Measurements from ENCODE around the gene RND3.

Gene RND3

DNA sequence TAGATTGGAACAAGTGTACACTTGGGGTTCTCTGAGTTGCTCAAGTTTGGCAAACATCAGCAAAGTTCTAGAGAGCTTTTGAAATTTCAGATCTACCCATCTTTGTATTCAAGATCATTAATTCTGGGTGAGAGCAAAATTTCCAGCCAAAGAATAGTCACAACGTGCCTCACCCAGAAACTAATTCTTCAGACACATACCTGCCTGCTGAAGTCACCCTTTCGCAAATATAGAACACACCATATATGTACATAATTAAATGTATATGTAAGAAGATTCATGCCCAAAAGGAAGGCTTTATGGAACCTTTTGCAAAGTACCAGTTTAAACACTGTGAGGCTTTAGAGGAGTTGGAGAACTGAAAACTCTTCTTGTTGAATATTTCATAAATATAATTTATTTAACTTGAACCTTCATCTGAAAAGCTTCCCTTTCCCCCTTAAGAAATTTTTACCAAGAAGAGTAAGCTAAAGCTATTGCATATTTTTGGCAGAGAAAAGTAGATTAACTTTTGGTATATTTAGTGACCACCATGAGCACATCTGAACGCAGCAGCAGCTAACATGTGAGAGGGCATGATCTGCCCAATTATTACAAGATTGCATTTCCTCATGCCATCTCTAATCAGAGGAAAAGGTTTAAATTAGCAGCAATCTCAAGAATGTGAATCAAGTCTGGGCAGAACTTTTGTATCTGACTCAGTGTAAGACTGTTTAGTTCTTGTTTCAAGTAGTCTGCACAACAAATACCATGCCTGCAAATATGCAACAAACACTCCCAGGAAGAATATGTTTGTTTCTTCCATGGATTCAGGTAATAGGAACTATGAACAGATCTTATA is 8.2 kb downstream of the RND3 start:
- Histone ChIP-seq H3K27me3 (no peaks in the 10 kb centered on the region), H3K4me3 (ENCODE audit: low read depth, low read length) (no peak overlapping the region), H3K9me3 (no peaks in the 10 kb centered on the region), H3K4me1 (no peaks in the 10 kb centered on the region), H3K36me3 (peaks cover 5% of the 10 kb centered on the region)
- TF ChIP-seq, protein P1, sequence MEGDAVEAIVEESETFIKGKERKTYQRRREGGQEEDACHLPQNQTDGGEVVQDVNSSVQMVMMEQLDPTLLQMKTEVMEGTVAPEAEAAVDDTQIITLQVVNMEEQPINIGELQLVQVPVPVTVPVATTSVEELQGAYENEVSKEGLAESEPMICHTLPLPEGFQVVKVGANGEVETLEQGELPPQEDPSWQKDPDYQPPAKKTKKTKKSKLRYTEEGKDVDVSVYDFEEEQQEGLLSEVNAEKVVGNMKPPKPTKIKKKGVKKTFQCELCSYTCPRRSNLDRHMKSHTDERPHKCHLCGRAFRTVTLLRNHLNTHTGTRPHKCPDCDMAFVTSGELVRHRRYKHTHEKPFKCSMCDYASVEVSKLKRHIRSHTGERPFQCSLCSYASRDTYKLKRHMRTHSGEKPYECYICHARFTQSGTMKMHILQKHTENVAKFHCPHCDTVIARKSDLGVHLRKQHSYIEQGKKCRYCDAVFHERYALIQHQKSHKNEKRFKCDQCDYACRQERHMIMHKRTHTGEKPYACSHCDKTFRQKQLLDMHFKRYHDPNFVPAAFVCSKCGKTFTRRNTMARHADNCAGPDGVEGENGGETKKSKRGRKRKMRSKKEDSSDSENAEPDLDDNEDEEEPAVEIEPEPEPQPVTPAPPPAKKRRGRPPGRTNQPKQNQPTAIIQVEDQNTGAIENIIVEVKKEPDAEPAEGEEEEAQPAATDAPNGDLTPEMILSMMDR (IDR thresholded peaks at IDR 0.05; ENCODE audit: low read depth, low read length): no peak
- no peak for DNase-seq

DNA sequence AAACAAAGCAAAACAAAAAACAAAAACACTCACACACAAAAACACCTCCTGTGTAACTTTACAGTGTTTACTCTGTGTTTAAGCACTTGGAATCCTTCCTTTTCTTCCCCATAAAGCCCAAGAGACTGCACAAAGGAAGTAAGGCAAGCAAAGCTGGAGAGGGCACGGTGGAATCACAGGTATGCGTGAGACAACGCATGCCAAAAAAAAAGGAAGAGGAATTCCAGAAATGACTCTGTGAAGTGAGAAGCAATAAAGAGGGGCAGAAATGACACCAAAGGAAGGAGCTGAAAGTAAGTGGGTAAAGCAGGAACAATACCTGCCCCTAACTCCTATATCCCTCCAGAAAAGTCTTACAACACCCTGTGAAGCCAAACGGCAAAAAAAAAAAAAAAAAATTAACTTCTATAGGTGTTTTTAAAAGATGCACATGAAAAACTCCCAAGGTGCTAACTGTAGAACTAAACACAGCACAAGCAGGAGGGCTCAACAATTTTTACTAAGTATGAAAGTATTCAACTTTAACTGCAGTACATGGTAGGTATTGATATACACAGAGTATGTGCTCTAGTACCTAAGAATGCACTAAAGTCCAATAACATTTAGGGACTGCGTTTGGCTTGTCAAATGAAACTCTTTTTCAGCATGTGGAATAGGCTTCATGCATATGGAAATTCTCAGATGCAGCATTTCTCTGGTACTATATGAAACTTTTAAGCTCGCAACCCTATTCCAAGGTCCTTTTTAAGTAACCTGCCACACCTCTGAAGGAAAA is 9.1 kb downstream of the RND3 start:
- Histone ChIP-seq H3K9me3 (no peaks in the 10 kb centered on the region), H3K27me3 (no peaks in the 10 kb centered on the region), H3K36me3 (peaks cover 11% of the 10 kb centered on the region), H3K4me1 (no peaks in the 10 kb centered on the region), H3K4me3 (ENCODE audit: low read depth, low read length) (no peak overlapping the region)
- TF ChIP-seq, protein P1 (IDR thresholded peaks at IDR 0.05; ENCODE audit: low read depth, low read length): no peak
- no peak for DNase-seq

DNA sequence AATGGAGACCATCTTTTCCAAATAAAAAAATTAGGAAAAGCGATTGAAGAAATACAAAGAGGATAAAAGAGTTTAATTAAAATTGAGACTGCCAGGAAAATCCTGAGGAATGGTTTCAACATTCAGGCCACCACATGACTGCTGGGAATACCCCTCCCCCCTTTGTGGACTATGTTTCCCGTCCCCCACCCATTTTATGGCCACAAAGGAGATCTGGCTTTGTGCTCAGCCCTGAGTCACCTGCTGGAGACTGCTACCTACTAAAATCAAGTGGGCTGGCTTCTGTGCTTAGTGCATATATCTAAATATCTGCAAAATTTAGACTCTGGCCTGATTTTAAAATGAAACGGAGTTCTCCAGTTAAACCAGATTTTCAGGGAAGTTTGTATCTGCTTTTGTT is 10.1 kb downstream of the RND3 start:
- no peak overlapping the region for H3K4me3 ChIP-seq (ENCODE audit: low read depth, low read length)
- H3K9me3 ChIP-seq: no peaks in the 10 kb centered on the region
- H3K36me3 ChIP-seq: peaks cover 14% of the 10 kb centered on the region
- no peaks in the 10 kb centered on the region for H3K27me3 ChIP-seq
- no peak for DNase-seq
- H3K4me1 ChIP-seq: no peaks in the 10 kb centered on the region
- TF ChIP-seq, protein P1 (IDR thresholded peaks at IDR 0.05; ENCODE audit: low read depth, low read length): no peak

GRCh38 chr2:150476809-150477302 is 10.6 kb downstream of the RND3 start:
- H3K4me1 ChIP-seq: no peaks in the 10 kb centered on the region

DNA sequence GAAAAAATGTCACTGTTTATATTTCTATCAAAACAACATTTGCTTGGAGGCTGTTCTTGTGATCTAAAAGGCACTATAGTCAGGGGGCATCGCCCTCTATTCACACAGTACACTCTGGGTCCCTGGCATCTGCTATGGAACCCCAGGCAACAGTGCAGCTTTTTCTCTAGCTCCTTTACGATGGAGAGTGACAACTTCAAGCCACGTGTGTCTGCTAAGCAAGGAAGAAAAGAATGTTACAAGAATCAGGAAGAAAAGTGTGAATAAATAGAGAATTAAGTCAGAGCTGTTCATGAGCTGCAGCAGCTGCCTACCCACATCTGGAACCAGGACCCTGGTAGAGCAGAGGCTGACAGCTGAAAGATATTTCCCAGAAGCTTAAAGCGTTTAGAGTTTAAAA is 11.2 kb downstream of the RND3 start:
- Histone ChIP-seq H3K27me3 (no peaks in the 10 kb centered on the region), H3K4me3 (ENCODE audit: low read depth, low read length) (no peak overlapping the region), H3K9me3 (no peaks in the 10 kb centered on the region), H3K36me3 (peaks cover 17% of the 10 kb centered on the region), H3K4me1 (no peaks in the 10 kb centered on the region)
- no peak for DNase-seq
- TF ChIP-seq, protein P1 (IDR thresholded peaks at IDR 0.05; ENCODE audit: low read depth, low read length): no peak

More at GRCh38 chr2:150476809-150477302, 10.6 kb downstream of the RND3 start:
- TF ChIP-seq, protein P1 (IDR thresholded peaks at IDR 0.05; ENCODE audit: low read depth, low read length): no peak
- no peaks in the 10 kb centered on the region for H3K9me3 ChIP-seq
- no peaks in the 10 kb centered on the region for H3K27me3 ChIP-seq
- no peak for DNase-seq
- no peak overlapping the region for H3K4me3 ChIP-seq (ENCODE audit: low read depth, low read length)
- H3K36me3 ChIP-seq: peaks cover 17% of the 10 kb centered on the region

Measured in BE2C (cell line).